ENCODE results near the gene TRIM13.
"Not testable (repeated sequence)": the region's sequence is repeated elsewhere in the genome, so short reads cannot be mapped to it uniquely, and the experiment has no call there.

Gene TRIM13

GRCh38 chr13:49996951-49997895 is at the start of gene TRIM13:
TSS of gene TRIM13 (plus strand) at chr13:49997042. CDS start at chr13:50011941, 14,899 bp downstream.
- TF ChIP-seq CTCF (conservative IDR thresholded peaks at IDR 0.05; ENCODE audit: control insufficient read depth, insufficient read depth, low read depth, low read length) = peak; percentile 69
- peak; percentile 87 for DNase-seq (ENCODE audit: low read depth)

DNA sequence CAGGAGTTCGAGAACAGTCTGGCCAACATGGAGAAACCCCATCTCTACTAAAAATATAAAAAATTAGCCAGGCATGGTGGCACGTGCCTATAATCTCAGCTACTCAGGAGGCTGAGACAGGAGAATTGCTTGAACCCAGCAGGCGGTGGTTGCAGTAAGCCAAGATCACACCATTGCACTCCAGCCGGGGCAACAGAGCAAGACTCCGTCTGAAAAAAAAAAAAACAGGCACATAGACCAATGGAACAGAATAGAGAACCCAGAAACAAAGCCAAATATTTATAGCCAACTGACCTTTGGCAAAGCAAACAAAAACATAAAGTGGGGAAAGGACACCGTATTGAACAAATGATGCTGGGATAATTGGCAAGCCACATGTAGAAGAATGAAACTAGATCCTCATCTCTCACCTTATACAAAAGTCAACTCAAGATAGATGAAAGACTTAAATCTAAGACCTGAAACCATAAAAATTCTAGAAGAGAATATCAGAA is 48.0 kb upstream of the TRIM13 start:
- DNase-seq (ENCODE audit: low read depth); H3K4me3 ChIP-seq (ENCODE audit: control insufficient read depth, low read depth, low read length): not testable (repeated sequence)

More at GRCh38 chr13:49996951-49997895, at the start of gene TRIM13:
- H3K4me3 ChIP-seq (ENCODE audit: control insufficient read depth, low read depth, low read length) = peak within 1 kb of the TSS; percentile 84

- H3K4me3 ChIP-seq (ENCODE audit: control insufficient read depth, low read depth, low read length) = no peak overlapping the region
- TF ChIP-seq CTCF (conservative IDR thresholded peaks at IDR 0.05; ENCODE audit: control insufficient read depth, insufficient read depth, low read depth, low read length) = no peak
- DNase-seq (ENCODE audit: low read depth) = no peak
Measured at GRCh38 chr13:49951754-49952535, 44.9 kb upstream of the TRIM13 start.

DNA sequence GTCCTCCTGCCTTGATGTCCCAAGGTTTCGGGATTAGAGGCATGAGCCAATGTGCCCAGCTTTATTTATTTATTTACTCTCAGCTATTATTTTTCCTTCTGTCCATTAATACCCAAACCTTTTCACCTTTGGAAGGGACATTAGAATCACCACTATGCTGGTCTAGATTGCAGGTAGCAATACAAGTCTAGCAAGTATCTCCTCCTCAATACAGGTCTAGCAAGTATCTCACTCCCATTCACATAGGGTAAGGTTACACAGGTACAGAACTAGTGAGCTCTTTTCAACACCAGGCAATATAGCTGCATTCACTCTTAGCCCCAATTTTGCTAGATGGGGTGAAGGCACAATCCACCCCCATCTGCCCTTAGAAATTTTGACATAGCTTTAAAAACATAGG is 43.3 kb upstream of the TRIM13 start:
- TF ChIP-seq CTCF (conservative IDR thresholded peaks at IDR 0.05; ENCODE audit: control insufficient read depth, insufficient read depth, low read depth, low read length) = no peak
- no peak for DNase-seq (ENCODE audit: low read depth)
- H3K4me3 ChIP-seq (ENCODE audit: control insufficient read depth, low read depth, low read length) = no peak overlapping the region

DNA sequence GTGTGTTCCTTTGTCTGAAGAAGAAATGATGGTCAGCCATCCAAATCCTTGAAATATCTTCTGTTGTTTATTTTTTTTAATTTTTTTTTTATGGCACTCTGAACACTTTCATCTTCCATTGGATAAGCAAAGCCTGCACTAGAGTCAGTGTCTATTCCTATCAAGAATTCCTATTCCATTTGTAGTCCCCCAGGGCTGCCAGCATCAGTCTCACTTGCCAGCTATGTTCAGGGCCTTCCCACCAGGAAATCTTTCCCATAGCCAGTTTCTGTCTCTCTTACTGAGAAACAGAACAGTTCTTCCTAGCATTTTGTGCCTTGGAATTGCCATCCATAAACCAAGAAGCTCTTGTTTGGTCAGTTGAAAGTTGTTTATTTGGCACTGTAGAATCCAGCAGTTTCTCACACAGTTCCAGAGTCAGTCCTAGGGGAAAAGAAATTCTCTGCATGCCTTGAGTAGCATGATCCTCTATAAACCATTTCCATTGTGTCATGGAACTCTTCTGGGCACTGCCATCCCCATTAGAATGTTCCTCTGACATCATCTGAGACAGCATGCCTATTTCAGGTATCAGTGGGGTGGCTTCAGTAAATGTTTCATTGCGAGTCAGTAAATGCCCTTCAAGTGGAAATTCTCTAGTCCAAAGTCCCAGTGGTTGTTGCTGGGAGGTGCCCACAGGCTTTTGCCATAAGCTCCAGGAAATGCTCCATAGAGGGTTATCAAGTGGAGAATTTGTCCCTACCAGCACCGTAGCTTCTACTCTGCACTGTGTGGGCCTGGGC is 42.0 kb upstream of the TRIM13 start:
- H3K4me3 ChIP-seq (ENCODE audit: control insufficient read depth, low read depth, low read length) = no peak overlapping the region
- DNase-seq (ENCODE audit: low read depth) = no peak
- no peak for TF ChIP-seq CTCF (conservative IDR thresholded peaks at IDR 0.05; ENCODE audit: control insufficient read depth, insufficient read depth, low read depth, low read length)

- TF ChIP-seq CTCF (conservative IDR thresholded peaks at IDR 0.05; ENCODE audit: control insufficient read depth, insufficient read depth, low read depth, low read length) = no peak
- no peak overlapping the region for H3K4me3 ChIP-seq (ENCODE audit: control insufficient read depth, low read depth, low read length)
- no peak for DNase-seq (ENCODE audit: low read depth)
Measured at GRCh38 chr13:49956131-49956530, 40.7 kb upstream of the TRIM13 start.
